GM15510 (cell line): Measurements from ENCODE around the gene TPK1.

Experiments used
- POLR2A ChIP-seq: IDR thresholded peaks from 3 replicates; pipeline ENCODE4 v1.6.1; 2011; ENCODE audit warnings: borderline replicate concordance; ENCODE audit not compliant: insufficient read length; ENCODE audit errors: extremely low read depth

TPK1 gene

GRCh38 chr7:144665689-144666381 is 170.0 kb downstream of the TPK1 start:
- TF ChIP-seq POLR2A: no peak

DNA sequence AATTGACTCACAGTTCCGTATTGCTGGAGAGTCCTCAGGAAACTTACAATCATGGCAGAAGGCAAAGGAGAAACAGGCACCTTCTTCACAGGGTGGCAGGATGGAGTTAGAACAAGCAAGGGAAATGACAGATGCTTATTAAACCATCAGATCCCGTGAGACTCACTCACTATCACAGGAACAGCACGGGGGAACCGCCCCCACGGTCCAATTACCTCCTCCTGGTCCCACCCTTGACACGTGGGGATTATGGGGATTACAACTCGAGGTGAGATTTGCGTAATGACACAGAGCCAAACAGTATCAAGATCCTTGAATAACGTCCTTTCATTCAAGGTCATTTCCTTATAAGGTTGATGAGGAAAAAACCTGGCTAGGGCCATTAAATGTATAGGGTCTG is 176.6 kb downstream of the TPK1 start:
- no peak for TF ChIP-seq POLR2A

GRCh38 chr7:144656965-144657517 is 178.8 kb downstream of the TPK1 start:
- TF ChIP-seq POLR2A: no peak

- no peak for TF ChIP-seq POLR2A
These were observed 182.4 kb downstream of the TPK1 start for GRCh38 chr7:144653449-144653848.

- no peak for TF ChIP-seq POLR2A
These were observed 185.4 kb downstream of the TPK1 start for GRCh38 chr7:144650439-144650838.

DNA sequence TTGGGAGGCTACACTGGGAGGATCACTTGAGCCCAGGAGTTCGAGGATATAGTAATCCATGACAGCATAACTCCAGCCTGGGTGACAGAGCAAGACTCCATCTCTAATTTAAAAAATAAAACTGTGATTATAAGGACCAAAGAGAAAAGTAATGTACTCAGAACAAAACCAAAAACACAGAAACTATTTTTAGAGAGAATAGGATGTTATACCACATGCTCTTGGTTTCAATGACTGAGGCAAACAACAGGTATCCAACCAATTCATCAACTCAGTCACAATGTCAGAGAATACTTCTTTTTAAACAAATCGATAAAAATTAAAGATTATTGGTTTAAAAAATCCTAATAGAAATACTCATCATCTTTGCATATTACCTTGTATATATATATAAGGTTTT is 186.7 kb downstream of the TPK1 start:
- TF ChIP-seq POLR2A: no peak

DNA sequence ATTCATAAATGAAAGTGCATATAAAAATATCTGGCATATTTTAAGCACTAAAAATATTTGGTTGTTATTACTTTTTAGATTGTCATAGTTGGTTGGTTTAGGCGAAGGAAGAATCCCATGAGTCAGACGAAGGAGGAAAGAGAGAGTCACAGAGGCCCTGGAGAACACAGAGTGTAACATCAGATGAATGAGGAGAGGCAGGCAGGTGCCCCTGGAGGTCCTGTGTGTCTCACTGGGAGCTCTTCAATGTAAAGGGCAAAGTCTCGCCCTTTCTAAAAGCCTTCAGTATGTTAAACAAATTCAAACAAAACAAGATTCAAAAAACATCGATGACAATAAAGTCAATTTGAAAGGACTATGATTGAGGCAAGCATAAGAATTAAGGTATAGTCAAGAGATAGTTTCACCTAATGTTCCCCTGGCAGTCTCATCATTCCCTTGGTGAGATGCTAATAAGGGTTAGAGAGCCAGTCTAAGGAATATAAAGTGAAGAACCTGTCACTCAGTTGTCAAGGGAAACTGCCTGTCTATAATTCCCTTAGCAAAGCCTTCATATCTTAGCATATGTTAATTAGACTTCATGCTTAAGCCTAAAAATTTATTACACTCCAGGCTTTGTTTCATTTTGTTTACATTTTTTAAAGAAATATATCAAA is 194.3 kb downstream of the TPK1 start:
- no peak for TF ChIP-seq POLR2A

- TF ChIP-seq POLR2A: no peak
These were observed 203.1 kb downstream of the TPK1 start for GRCh38 chr7:144632724-144633123.

DNA sequence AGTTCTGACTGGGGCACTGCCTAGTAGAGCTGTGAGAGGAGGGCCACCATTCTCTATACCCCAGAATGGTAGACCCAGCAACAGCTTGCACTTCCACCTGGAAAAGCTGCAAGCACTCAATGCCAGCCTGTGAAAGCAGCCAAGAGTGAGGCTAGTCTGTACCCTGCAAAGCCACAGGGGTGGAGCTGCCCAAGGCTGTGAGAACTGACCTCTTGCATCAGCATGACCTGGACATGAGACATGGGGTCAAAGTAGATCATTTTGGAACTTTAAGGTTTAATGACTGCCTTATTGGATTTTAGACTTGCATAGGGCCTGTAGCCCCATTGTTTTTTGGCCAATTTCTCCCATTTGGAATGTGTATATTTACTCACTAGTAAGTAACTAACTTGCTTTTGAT is 206.3 kb downstream of the TPK1 start:
- TF ChIP-seq POLR2A: no peak

GRCh38 chr7:144629011-144629410 is 206.8 kb downstream of the TPK1 start:
- no peak for TF ChIP-seq POLR2A

GRCh38 chr7:144628176-144628575 is 207.7 kb downstream of the TPK1 start:
- TF ChIP-seq POLR2A: no peak

DNA sequence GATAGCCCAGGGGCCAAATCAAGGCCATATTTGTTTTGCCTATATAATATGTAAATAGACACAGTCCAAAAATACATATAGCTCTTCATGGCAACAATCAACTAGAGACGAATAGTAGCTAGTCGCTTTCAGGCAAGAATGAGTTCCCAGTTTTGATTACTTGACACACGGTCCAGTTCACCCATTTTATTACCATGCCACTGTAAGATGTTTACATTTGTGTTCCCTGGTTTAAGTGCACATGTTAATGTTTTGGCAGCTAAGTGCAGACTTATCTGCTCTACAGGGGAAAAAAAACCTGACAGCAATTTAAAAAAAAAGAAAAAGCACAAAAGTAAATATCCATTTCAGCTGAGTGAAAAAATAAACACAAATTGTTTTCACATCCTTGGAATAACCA is 213.1 kb downstream of the TPK1 start:
- TF ChIP-seq POLR2A: no peak

GRCh38 chr7:144606261-144606660 is 229.6 kb downstream of the TPK1 start:
- TF ChIP-seq POLR2A: no peak

DNA sequence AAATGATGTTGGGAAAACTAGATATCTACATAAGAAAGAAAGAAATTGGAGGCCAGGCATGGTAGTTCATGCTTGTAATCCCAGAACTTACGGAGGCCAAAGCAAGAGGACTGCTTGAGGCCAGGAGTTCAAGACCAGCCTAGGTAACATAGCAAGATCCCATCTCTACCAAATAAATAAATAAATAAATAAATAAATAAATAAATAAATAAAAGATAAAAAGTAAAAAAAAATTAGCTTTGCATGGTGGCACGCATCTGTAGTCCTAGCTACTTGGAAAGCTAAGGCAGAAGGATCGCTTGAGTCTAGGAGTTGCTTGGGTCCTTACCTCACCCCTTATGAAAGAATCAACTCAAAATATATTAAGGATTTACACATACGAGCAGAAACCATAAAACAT is 238.9 kb downstream of the TPK1 start:
- TF ChIP-seq POLR2A: no peak

- TF ChIP-seq POLR2A: no peak
These were observed 241.3 kb downstream of the TPK1 start for GRCh38 chr7:144594580-144594979.

- TF ChIP-seq POLR2A: no peak
These were observed 247.2 kb downstream of the TPK1 start for GRCh38 chr7:144588559-144589051.

DNA sequence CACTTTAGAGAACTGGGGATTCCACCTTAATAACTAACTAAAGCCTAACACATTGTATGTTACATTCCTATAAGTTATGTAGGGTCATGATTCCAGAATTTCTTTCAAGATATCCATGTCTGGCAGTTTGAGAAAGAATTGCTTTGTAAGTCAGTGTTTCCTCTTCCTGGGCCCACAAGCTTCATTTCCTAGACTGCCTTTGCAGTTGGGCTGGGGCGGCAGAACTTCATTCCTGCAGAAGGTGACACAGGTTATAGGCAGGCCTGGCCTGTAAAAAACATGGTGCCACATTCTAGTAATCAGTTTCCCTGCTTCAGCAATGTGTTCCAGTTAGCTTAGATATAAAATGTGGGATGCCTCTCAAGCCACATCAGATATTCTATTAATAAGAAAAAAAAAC is 248.2 kb downstream of the TPK1 start:
- TF ChIP-seq POLR2A: no peak

GRCh38 chr7:144584726-144585125 is 251.1 kb downstream of the TPK1 start:
- no peak for TF ChIP-seq POLR2A
